LNCAP (cell line): ENCODE data around the gene TM4SF20.

Experiments used
- CTCF ChIP-seq: fragments of 450-650 bp; IDR thresholded peaks from 2 replicates; pipeline ENCODE4 v1.5.1; 2017; ENCODE audit warnings: mild to moderate bottlenecking

TM4SF20 gene

GRCh38 chr2:227370791-227371312 is 8.3 kb downstream of the TM4SF20 start:
- TF ChIP-seq CTCF: no peak

- TF ChIP-seq CTCF: no peak
These were observed 9.0 kb downstream of the TM4SF20 start for GRCh38 chr2:227370092-227370491.

- no peak for TF ChIP-seq CTCF
These were observed 10.5 kb downstream of the TM4SF20 start for GRCh38 chr2:227368574-227368973.

GRCh38 chr2:227367427-227367795 is 11.7 kb downstream of the TM4SF20 start:
- TF ChIP-seq CTCF: no peak

- TF ChIP-seq CTCF: no peak
These were observed 12.2 kb downstream of the TM4SF20 start for GRCh38 chr2:227366769-227367426.

- no peak for TF ChIP-seq CTCF
These were observed 13.3 kb downstream of the TM4SF20 start for GRCh38 chr2:227365833-227366232.

- TF ChIP-seq CTCF: peak; percentile 37; the same call in 1 of the 2 replicates
These were observed 15.3 kb downstream of the TM4SF20 start for GRCh38 chr2:227363756-227364155.

- no peak for TF ChIP-seq CTCF
These were observed 18.8 kb downstream of the TM4SF20 start for GRCh38 chr2:227360351-227360750.
